ENCODE measurements around the gene SLC6A13. TPM values are rescaled to one million over a fixed set of nuclear protein-coding genes. Genes with fewer than 3 reads are reported as not detected.

SLC6A13 gene
- total and polyA plus RNA-seq, 2 of the 13 experiments (the other 11 are each of a cell fraction or from before 2014, with no cell fraction given): 0.05 to 0.15 TPM

GRCh38 chr12:237026-237815 lies 25.4 kb downstream of the SLC6A13 start (continued):
- TF ChIP-seq, protein P1, sequence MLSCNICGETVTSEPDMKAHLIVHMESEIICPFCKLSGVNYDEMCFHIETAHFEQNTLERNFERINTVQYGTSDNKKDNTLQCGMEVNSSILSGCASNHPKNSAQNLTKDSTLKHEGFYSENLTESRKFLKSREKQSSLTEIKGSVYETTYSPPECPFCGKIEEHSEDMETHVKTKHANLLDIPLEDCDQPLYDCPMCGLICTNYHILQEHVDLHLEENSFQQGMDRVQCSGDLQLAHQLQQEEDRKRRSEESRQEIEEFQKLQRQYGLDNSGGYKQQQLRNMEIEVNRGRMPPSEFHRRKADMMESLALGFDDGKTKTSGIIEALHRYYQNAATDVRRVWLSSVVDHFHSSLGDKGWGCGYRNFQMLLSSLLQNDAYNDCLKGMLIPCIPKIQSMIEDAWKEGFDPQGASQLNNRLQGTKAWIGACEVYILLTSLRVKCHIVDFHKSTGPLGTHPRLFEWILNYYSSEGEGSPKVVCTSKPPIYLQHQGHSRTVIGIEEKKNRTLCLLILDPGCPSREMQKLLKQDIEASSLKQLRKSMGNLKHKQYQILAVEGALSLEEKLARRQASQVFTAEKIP (CRISPR knock-in tag; IDR thresholded peaks at IDR 0.05; ENCODE audit: borderline replicate concordance): no peak
- TF ChIP-seq SKIL (CRISPR knock-in tag; IDR thresholded peaks at IDR 0.05; ENCODE audit: borderline replicate concordance): no peak
- TF ChIP-seq MZF1 (CRISPR knock-in tag; IDR thresholded peaks at IDR 0.05; ENCODE audit: borderline replicate concordance): no peak
- no peak for TF ChIP-seq PHF5A (CRISPR knock-in tag; IDR thresholded peaks at IDR 0.05; ENCODE audit: low read depth, unreplicated experiment)
- no peak for TF ChIP-seq NR2F6 (IDR thresholded peaks at IDR 0.05)
- TF ChIP-seq NR2F6 (CRISPR knock-in tag; IDR thresholded peaks at IDR 0.05): peak; percentile 61; the same call in 1 of the 2 replicates
- TF ChIP-seq ZBTB20 (CRISPR knock-in tag; IDR thresholded peaks at IDR 0.05; ENCODE audit: borderline replicate concordance, low read depth): no peak
- no peak for TF ChIP-seq ZC3H13 (CRISPR knock-in tag; IDR thresholded peaks at IDR 0.05)
- TF ChIP-seq MEIS2 (CRISPR knock-in tag; IDR thresholded peaks at IDR 0.05): no peak
- TF ChIP-seq DMAP1 (CRISPR knock-in tag; IDR thresholded peaks at IDR 0.05): no peak
- TF ChIP-seq MAFG (CRISPR knock-in tag; IDR thresholded peaks at IDR 0.05): no peak
- TF ChIP-seq, protein P2, sequence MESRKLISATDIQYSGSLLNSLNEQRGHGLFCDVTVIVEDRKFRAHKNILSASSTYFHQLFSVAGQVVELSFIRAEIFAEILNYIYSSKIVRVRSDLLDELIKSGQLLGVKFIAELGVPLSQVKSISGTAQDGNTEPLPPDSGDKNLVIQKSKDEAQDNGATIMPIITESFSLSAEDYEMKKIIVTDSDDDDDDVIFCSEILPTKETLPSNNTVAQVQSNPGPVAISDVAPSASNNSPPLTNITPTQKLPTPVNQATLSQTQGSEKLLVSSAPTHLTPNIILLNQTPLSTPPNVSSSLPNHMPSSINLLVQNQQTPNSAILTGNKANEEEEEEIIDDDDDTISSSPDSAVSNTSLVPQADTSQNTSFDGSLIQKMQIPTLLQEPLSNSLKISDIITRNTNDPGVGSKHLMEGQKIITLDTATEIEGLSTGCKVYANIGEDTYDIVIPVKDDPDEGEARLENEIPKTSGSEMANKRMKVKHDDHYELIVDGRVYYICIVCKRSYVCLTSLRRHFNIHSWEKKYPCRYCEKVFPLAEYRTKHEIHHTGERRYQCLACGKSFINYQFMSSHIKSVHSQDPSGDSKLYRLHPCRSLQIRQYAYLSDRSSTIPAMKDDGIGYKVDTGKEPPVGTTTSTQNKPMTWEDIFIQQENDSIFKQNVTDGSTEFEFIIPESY (CRISPR knock-in tag; IDR thresholded peaks at IDR 0.05): no peak
- TF ChIP-seq ZNF317 (CRISPR knock-in tag; IDR thresholded peaks at IDR 0.05): peak; percentile 35; the same call in 1 of the 2 replicates
- TF ChIP-seq ZNF557 (CRISPR knock-in tag; IDR thresholded peaks at IDR 0.05): no peak
- no peak for TF ChIP-seq SP1 (IDR thresholded peaks at IDR 0.05)
- TF ChIP-seq SP1 (CRISPR knock-in tag; IDR thresholded peaks at IDR 0.05): no peak
- TF ChIP-seq TAF1 (CRISPR knock-in tag; IDR thresholded peaks at IDR 0.05): 0 out of 2 replicates have a peak, but pooled peaks have one; percentile 14
- no peak for TF ChIP-seq RELA (CRISPR knock-in tag; IDR thresholded peaks at IDR 0.05)
- TF ChIP-seq MTF1 (CRISPR knock-in tag; IDR thresholded peaks at IDR 0.05): no peak
- 0 out of 2 replicates have a peak, but pooled peaks have one; percentile 49 for TF ChIP-seq PHF21A (CRISPR knock-in tag; IDR thresholded peaks at IDR 0.05)
- TF ChIP-seq ZMYM4 (CRISPR knock-in tag; IDR thresholded peaks at IDR 0.05): no peak; the same call in 1 of the 2 replicates
- no peak for TF ChIP-seq ZNF556 (CRISPR knock-in tag; IDR thresholded peaks at IDR 0.05; ENCODE audit: borderline replicate concordance)
